ENCODE results near the gene UBE2S. TPM values are rescaled to one million over a fixed set of nuclear protein-coding genes. Genes with fewer than 3 reads are reported as not detected.

Gene UBE2S
- total RNA-seq = 153 and 158 TPM in 2 replicates

GRCh38 chr19:55407550-55407799, at the start of gene UBE2S:
TSS of gene UBE2S (minus strand) at chr19:55407788. CDS start at chr19:55407589, 199 bp downstream.

GRCh38 chr19:55443045-55443823, 35.6 kb upstream of the UBE2S start, which contains the start of gene SHISA7:
TSS of gene SHISA7 (minus strand) at chr19:55443300. CDS start at chr19:55442863, 437 bp downstream.

GRCh38 chr19:55385724-55386492, 21.7 kb downstream of the UBE2S start, which contains the start of gene RPL28:
TSS of gene RPL28 (plus strand) at chr19:55385932. CDS start at chr19:55386358, 426 bp downstream.

GRCh38 chr19:55384131-55384919, 23.3 kb downstream of the UBE2S start, which contains the start of gene TMEM238:
TSS of gene TMEM238 (minus strand) at chr19:55384292. CDS start at chr19:55384259, 33 bp downstream.

GRCh38 chr19:55376241-55376933, 31.2 kb downstream of the UBE2S start, which contains the start of gene TMEM190:
TSS of gene TMEM190 (plus strand) at chr19:55376826. CDS start at chr19:55376854, 28 bp downstream.

GRCh38 chr19:55370305-55370988, 37.1 kb downstream of the UBE2S start, which contains the start of gene IL11:
TSS of gene IL11 (minus strand) at chr19:55370463. CDS start at chr19:55370310, 153 bp downstream.

GRCh38 chr19:55362990-55363716, 44.4 kb downstream of the UBE2S start, which contains the start of gene GARIN5B:
TSS of gene GARIN5B (minus strand) at chr19:55363260. CDS start at chr19:55363066, 194 bp downstream.

GRCh38 chr19:55354698-55355212, 52.8 kb downstream of the UBE2S start, which contains the start of gene COX6B2:
TSS of gene COX6B2 (minus strand) at chr19:55354719. CDS start at chr19:55354521, 198 bp downstream.

Other genes starting within 250 kb of the UBE2S start
- gene DNAAF3, start 241.2 kb downstream of the UBE2S start, total RNA-seq = 0.79 and 1.8 TPM in 2 replicates
- not detected in 2 replicates for gene SYT5, start 227.5 kb downstream of the UBE2S start, total RNA-seq
- gene PTPRH, start 198.3 kb downstream of the UBE2S start, total RNA-seq = 3.1 and 5.3 TPM in 2 replicates
- 0.27 and 1.7 TPM in 2 replicates for gene TMEM86B, start 179.0 kb downstream of the UBE2S start, total RNA-seq
- gene PPP6R1, start 148.8 kb downstream of the UBE2S start, total RNA-seq = 44.7 and 51.5 TPM in 2 replicates
- gene HSPBP1, start 127.7 kb downstream of the UBE2S start, total RNA-seq = 44.3 and 63.8 TPM in 2 replicates
- 0.25 and 0.27 TPM in 2 replicates for gene BRSK1, start 123.8 kb downstream of the UBE2S start, total RNA-seq
- not detected in 2 replicates for gene TMEM150B, start 82.4 kb downstream of the UBE2S start, total RNA-seq
- gene KMT5C, start 67.9 kb downstream of the UBE2S start, total RNA-seq = 6.3 and 6.6 TPM in 2 replicates
- not detected in 2 replicates for gene COX6B2, start 53.1 kb downstream of the UBE2S start, total RNA-seq
- gene GARIN5B, start 44.5 kb downstream of the UBE2S start, total RNA-seq = not detected in 2 replicates
- not detected in 2 replicates for gene IL11, start 37.3 kb downstream of the UBE2S start, total RNA-seq
- gene TMEM190, start 31.0 kb downstream of the UBE2S start, total RNA-seq = not detected in 2 replicates
- gene TMEM238, start 23.5 kb downstream of the UBE2S start, total RNA-seq = not detected in 2 replicates
- 251 and 353 TPM in 2 replicates for gene RPL28, start 21.9 kb downstream of the UBE2S start, total RNA-seq
- not detected in 2 replicates for gene SHISA7, start 35.5 kb upstream of the UBE2S start, total RNA-seq
- 73.3 and 78.3 TPM in 2 replicates for gene ISOC2, start 53.9 kb upstream of the UBE2S start, total RNA-seq
- gene C19orf85, start 57.0 kb upstream of the UBE2S start, total RNA-seq = not detected in 2 replicates
- gene ZNF628, start 68.8 kb upstream of the UBE2S start, total RNA-seq = 3.9 and 8.3 TPM in 2 replicates
- gene NAT14, start 77.4 kb upstream of the UBE2S start, total RNA-seq = 15.4 and 16.5 TPM in 2 replicates
- gene SSC5D, start 80.6 kb upstream of the UBE2S start, total RNA-seq = 0.27 and 0.74 TPM in 2 replicates
- not detected in 2 replicates for gene SBK2, start 129.3 kb upstream of the UBE2S start, total RNA-seq
- gene SBK3, start 137.8 kb upstream of the UBE2S start, total RNA-seq = 0.27 and 0.39 TPM in 2 replicates
- gene ZNF579, start 173.1 kb upstream of the UBE2S start, total RNA-seq = 4.7 and 6.4 TPM in 2 replicates
- 3.1 and 6.0 TPM in 2 replicates for gene FIZ1, start 191.7 kb upstream of the UBE2S start, total RNA-seq
- gene ZNF524, start 192.5 kb upstream of the UBE2S start, total RNA-seq = 21.8 and 29.8 TPM in 2 replicates
- 1.8 and 2.7 TPM in 2 replicates for gene ZNF865, start 197.9 kb upstream of the UBE2S start, total RNA-seq
- 4.5 and 5.0 TPM in 2 replicates for gene ZNF784, start 216.8 kb upstream of the UBE2S start, total RNA-seq
- 6.5 and 11.2 TPM in 2 replicates for gene ZNF580, start 233.2 kb upstream of the UBE2S start, total RNA-seq
- 18.2 and 18.9 TPM in 2 replicates for gene ZNF581, start 235.9 kb upstream of the UBE2S start, total RNA-seq
- 10.7 and 11.7 TPM in 2 replicates for gene CCDC106, start 240.4 kb upstream of the UBE2S start, total RNA-seq
- 161 and 178 TPM in 2 replicates for gene U2AF2, start 247.2 kb upstream of the UBE2S start, total RNA-seq